Naive thymus-derived CD4-positive, alpha-beta T cell (primary cell): ENCODE results near the gene GID4. TPM values are rescaled to one million over a fixed set of nuclear protein-coding genes. Genes with fewer than 3 reads are reported as not detected.
A peak's percentile ranks its signal among the peaks of the same experiment; 100 is the strongest.

ENCODE experiments used
- ATAC-seq: fragments of 150-1000 bp; cut with Tn5 transposase; 2 replicates; pipeline ENCODE4 v1.10.0; 2021; ENCODE audit warnings: mild to moderate bottlenecking, moderate library complexity
- CTCF ChIA-PET: fragments of 350-600 bp; sonication (Branson Sonifier 250); formaldehyde crosslinking; loops from one replicate; lab custom pipeline; 2021; ENCODE audit warnings: antibody characterized with exemption; lab: Charles Lee
- POLR2A ChIA-PET: fragments of 350-600 bp; sonication (Branson Sonifier 250); formaldehyde crosslinking; loops from one replicate; lab custom pipeline; 2021; ENCODE audit warnings: antibody characterized with exemption, inconsistent platforms; lab: Charles Lee
- DNase-seq, 9 donors: peaks; one replicate each; pipeline versions ENCODE4 v3.0.0 to v3.0.0-alpha.2; 2020 to 2022; ENCODE audit warnings: mixed read lengths in 1 of 9
- H3K27ac ChIP-seq: one replicate; pipeline ENCODE4 v1.7.0; 2013; ENCODE audit warnings: mild to moderate bottlenecking, low read depth, low read length, moderate library complexity
- H3K27me3 ChIP-seq, 2 donors: one replicate each; pipeline ENCODE4 v1.7.0; 2013; ENCODE audit warnings: low read length in 2 of 2, mild to moderate bottlenecking in 2 of 2, moderate library complexity in 2 of 2; ENCODE audit not compliant: control insufficient read depth in 2 of 2, insufficient read depth in 2 of 2
- H3K36me3 ChIP-seq, 3 experiments: 1 replicate in 2 of 3; 2 replicates in 1 of 3; pipeline ENCODE4 v1.7.0; 2013; ENCODE audit warnings: low read length in 3 of 3, mild to moderate bottlenecking in 3 of 3, moderate library complexity in 1 of 3; ENCODE audit not compliant: insufficient read depth in 3 of 3, control insufficient read depth in 2 of 3
- H3K4me1 ChIP-seq, 2 donors: one replicate each; pipeline ENCODE4 v1.7.0; 2013; ENCODE audit warnings: low read length in 2 of 2, mild to moderate bottlenecking in 2 of 2, moderate library complexity in 1 of 2; ENCODE audit not compliant: control insufficient read depth in 2 of 2, insufficient read depth in 2 of 2
- H3K4me3 ChIP-seq: 2 replicates; pipeline ENCODE4 v1.7.0; 2013; ENCODE audit warnings: mild to moderate bottlenecking, low read length
- H3K9me3 ChIP-seq, 3 experiments: 1 replicate in 2 of 3; 2 replicates in 1 of 3; pipeline ENCODE4 v1.7.0; 2013; ENCODE audit warnings: low read length in 3 of 3; ENCODE audit not compliant: control insufficient read depth in 2 of 3
- H3K27ac Mint-ChIP-seq, 9 donors: one replicate each; pipeline ENCODE4 v1.8.0; 2020 to 2022; ENCODE audit warnings: mixed read lengths in 9 of 9, mild to moderate bottlenecking in 8 of 9, moderate library complexity in 5 of 9, inconsistent platforms in 2 of 9
- H3K27me3 Mint-ChIP-seq, 5 donors: one replicate each; pipeline ENCODE4 v1.8.0; 2021 to 2022; ENCODE audit warnings: mixed read lengths in 5 of 5, mild to moderate bottlenecking in 1 of 5
- H3K36me3 Mint-ChIP-seq, 5 donors: one replicate each; pipeline ENCODE4 v1.8.0; 2020 to 2022; ENCODE audit warnings: mixed read lengths in 5 of 5, mild to moderate bottlenecking in 3 of 5, inconsistent platforms in 1 of 5
- H3K4me1 Mint-ChIP-seq, 7 donors: one replicate each; pipeline ENCODE4 v1.8.0; 2020 to 2022; ENCODE audit warnings: mixed read lengths in 7 of 7, mild to moderate bottlenecking in 3 of 7, inconsistent platforms in 1 of 7
- H3K4me3 Mint-ChIP-seq, 10 donors: one replicate each; pipeline ENCODE4 v1.8.0; 2020 to 2022; ENCODE audit warnings: mild to moderate bottlenecking in 10 of 10, mixed read lengths in 10 of 10, moderate library complexity in 6 of 10, inconsistent platforms in 2 of 10
- H3K9me3 Mint-ChIP-seq, 11 donors: one replicate each; pipeline ENCODE4 v1.8.0; 2020 to 2022; ENCODE audit warnings: mixed read lengths in 11 of 11, mild to moderate bottlenecking in 4 of 11, inconsistent platforms in 1 of 11, moderate library complexity in 1 of 11
- intact Hi-C, 2 donors: fragments of 100-400 bp; cut with micrococcal nuclease; formaldehyde crosslinking; loops; one replicate each; pipeline ENCODE4 v1.15.1; 2023
- polyA plus RNA-seq, 2 donors: library from polyadenylated mRNA; unstranded; fragments of 300-500 nt; fragmentation: Illumina TruSeq; gene quantifications; one replicate each; pipeline ENCODE4 v1.2.3, GENCODE V29; 2021
- total RNA-seq, 6 experiments: library from RNA in 5 of 6; stranded (reverse) in 5 of 6; gene quantifications; 1 replicate in 5 of 6; 2 replicates in 1 of 6; pipeline ENCODE4 v1.2.3 and lab custom pipeline; 2021 to 2026

GID4 gene
- total and polyA plus RNA-seq, 7 experiments from 2014 or later, result 5.9 to 11.4 (median 7.0) TPM

DNA sequence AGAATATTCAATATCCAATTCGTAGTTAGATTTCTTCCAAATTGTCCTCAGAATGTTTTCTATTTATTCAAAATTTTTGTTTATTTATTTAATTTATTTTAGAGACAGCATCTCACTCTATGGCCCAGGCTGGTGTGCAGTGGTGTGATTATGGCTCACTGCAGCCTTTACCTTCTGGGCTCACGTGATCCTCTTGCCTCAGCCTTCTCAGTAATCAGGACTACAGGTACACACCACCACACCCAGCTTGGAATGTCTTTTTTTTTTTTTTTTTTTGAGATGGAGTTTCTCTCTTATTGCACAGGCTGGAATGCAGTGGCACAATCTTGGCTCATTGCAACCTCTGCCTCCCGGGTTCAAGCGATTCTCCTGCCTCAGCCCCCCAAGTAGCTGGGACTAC is 45.0 kb downstream of the GID4 start:
- ChIA-PET POLR2A (no interaction called here), CTCF (no interaction called here)
- H3K4me3 Mint-ChIP-seq, result no peak overlapping the region

DNA sequence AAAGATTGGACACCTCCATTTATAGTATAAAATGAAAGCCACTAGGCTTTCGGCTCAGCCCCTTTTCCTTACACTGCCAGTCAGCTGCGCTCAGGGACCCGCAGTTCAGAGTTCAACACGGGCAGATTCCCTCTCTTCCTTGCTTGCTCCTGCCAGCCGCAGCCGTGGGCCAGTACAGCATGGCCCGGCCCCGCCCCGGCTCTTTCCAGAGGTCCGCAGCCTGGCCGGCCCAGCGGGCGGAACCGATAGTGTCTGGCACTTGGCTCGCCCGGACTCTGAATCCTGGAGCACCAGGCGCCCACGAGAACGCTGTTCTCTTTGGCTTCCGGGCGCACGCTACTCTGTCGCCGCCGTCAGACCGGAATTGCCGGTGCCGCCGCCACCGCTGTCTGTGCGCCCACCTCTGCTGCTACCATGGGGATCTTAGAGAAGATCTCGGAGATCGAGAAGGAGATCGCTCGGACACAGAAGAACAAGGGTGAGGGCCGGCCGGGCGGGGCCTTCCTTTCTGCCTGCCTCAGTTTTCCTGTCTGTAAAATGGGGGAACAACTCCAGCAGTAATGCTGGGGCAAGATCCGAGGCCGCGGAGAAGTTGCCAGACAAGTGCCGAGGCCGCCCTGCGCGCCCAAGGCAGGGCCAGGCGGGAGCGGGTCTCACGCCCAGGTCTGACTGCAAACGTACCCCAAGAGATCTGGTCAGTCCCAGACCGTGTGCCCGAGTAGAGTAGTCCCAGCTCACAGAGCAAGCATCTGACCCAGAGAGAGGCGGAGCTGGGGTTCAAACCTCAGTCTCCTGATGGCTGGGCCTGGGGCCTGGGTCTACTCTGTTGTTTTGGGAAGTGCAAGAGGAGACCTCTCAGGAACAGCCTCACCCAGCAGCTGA is 48.6 kb downstream of the GID4 start, which contains the start of gene DRG2:
Gene DRG2 (plus strand): TSS at position 339 of the 882 bp plus-strand sequence. CDS start 76 bp downstream, at position 415.
- POLR2A ChIA-PET, result interaction anchor here (0.6 kb wide), 1 partner anchor 308 kb away, joined by 4 read pairs; no protein-coding TSS in a partner anchor
- no peaks in the 10 kb centered on the region for H3K27me3 ChIP-seq
- CTCF ChIA-PET, result interaction anchor here (0.6 to 0.7 kb wide), 2 partner anchors 227 to 1099 kb away, joined by 3 read pairs; partner anchors contain the start of genes SMCR8 and TOP3A
- peaks cover under 1 to 11% (median 4%) of the 10 kb centered on the region in 5 donors for H3K36me3 Mint-ChIP-seq
- no peaks in the 10 kb centered on the region for H3K9me3 ChIP-seq
- H3K4me1 ChIP-seq, result peaks cover 9 to 12% of the 10 kb centered on the region in 2 donors
- peak within 1 kb of the TSS; percentile 96 to 99 (median 98) for H3K27ac Mint-ChIP-seq
- intact Hi-C loops, result loop anchor here (1.0 to 5.0 kb wide), 9 partner anchors 49 to 497 kb away; partner anchors contain the start of genes ALKBH5 (in 2 of the 2), ATPAF2 (in 2 of the 2), DRC3 (in 2 of the 2) and GID4 (in 2 of the 2)
- H3K27me3 Mint-ChIP-seq, result no peaks in the 10 kb centered on the region
- H3K27ac ChIP-seq, result peak within 1 kb of the TSS; percentile 85
- H3K9me3 Mint-ChIP-seq, result no peaks in the 10 kb centered on the region
- H3K4me1 Mint-ChIP-seq, result peaks cover 19 to 35% (median 27%) of the 10 kb centered on the region in 7 donors
- no peaks in the 10 kb centered on the region for H3K36me3 ChIP-seq
- ATAC-seq (peak; percentile 98), DNase-seq (peak; percentile 79 to 94 (median 85))
- H3K4me3 Mint-ChIP-seq, result peak within 1 kb of the TSS; percentile 97 to 100 (median 98)
- peak within 1 kb of the TSS; percentile 84 for H3K4me3 ChIP-seq

More for the DNA sequence above, 45.0 kb downstream of the GID4 start:
- Histone ChIP-seq H3K27me3 (no peaks in the 10 kb centered on the region), H3K4me3 (no peak overlapping the region), H3K27ac (no peak overlapping the region), H3K4me1 (peaks cover 9 to 12% of the 10 kb centered on the region in 2 donors), H3K9me3 (no peaks in the 10 kb centered on the region), H3K36me3 (no peaks in the 10 kb centered on the region)
- intact Hi-C loops, result no loop called here
- Mint-ChIP-seq H3K27me3 (peaks cover 4 to 10% (median 5%) of the 10 kb centered on the region in 5 donors), H3K36me3 (peaks cover 0 to 6% (median 1%) of the 10 kb centered on the region in 5 donors), H3K27ac (no peak overlapping the region), H3K9me3 (no peaks in the 10 kb centered on the region), H3K4me1 (peaks cover 14 to 24% (median 19%) of the 10 kb centered on the region in 7 donors)
- DNase-seq, result no peak
- ATAC-seq, result no peak

DNA sequence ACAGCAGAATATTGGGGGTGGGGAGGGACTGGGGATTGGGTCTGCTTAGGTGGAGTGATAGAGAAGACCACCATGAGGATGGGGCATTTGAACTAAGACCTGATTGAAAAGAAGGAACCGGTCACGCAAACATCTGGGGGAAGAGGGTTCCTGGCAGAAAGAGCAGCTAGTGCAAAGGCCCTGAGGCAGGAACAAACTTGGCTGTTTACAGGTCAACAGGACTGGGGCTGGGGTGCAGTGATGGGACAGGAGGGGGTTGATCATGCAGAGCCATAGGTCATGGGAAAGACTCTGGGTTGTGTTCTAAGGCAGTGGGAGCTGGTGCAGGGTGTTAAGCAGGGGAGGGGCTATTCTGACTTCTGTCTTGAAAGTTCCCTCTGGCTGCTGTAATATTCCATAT is 50.4 kb downstream of the GID4 start:
- CTCF ChIA-PET, result no interaction called here
- POLR2A ChIA-PET, result interaction anchor here (1.5 kb wide), 1 partner anchor 95 kb away, joined by 3 read pairs; the partner anchor contains the start of gene ALKBH5
- no peak for ATAC-seq
- Histone ChIP-seq H3K36me3 (peaks cover 0 to 10% (median 0%) of the 10 kb centered on the region in 3 experiments), H3K27ac (no peak overlapping the region), H3K27me3 (no peaks in the 10 kb centered on the region), H3K4me3 (no peak overlapping the region), H3K4me1 (peaks cover 9 to 12% of the 10 kb centered on the region in 2 donors), H3K9me3 (no peaks in the 10 kb centered on the region)
- no peaks in the 10 kb centered on the region for H3K27me3 Mint-ChIP-seq
- DNase-seq, result no peak
- H3K9me3 Mint-ChIP-seq, result no peaks in the 10 kb centered on the region
- H3K27ac Mint-ChIP-seq, result peak overlapping the region; percentile 11 to 99 (median 96)
- peaks cover 19 to 45% (median 35%) of the 10 kb centered on the region in 7 donors for H3K4me1 Mint-ChIP-seq
- peaks cover 10 to 21% (median 16%) of the 10 kb centered on the region in 5 donors for H3K36me3 Mint-ChIP-seq
- intact Hi-C loops, result loop anchor here (5.0 kb wide), 3 partner anchors 117 to 297 kb away; partner anchors contain the start of genes DRC3 (in 2 of the 2), TOM1L2 (in 2 of the 2) and MIEF2 (in 1 of the 2)
- H3K4me3 Mint-ChIP-seq, result peak overlapping the region; percentile 7 to 100 (median 74)

DNA sequence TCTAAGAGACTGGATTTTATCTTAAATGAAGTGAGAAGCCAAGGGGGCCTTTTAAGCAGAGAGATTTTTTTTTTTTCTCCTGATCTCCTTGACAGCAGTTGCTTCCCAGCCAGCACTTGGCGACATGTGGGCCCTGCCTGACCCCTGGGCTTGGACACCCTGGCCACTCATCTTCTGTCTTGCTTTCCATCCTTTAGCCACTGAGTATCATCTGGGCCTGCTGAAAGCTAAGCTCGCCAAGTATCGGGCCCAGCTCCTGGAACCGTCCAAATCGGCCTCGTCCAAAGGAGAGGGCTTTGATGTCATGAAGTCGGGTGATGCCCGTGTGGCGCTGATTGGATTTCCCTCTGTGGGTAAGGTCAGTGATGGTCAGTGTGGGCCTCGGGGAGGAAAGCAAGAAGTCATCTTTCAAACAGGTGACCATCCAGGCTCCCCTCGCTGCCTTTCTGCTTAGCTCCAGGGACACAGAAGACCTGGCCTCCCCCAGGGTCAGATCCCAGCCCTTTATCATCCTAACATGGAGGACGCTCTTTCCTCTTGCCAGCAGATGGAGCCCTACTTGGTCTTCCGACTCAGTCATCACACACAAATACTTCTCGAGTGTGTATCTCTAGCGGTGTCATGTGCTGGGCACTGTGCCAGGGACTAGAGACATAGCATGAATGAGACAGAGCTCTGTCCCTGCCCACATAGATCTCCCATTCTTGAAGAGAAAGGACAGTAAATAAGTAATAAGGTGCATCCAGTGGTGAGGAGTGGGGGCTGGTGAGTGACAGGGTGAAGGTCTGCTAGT is 54.6 kb downstream of the GID4 start:
- peak; percentile 45 for ATAC-seq
- Histone ChIP-seq H3K36me3 (peaks cover 0 to 44% (median 14%) of the 10 kb centered on the region in 3 experiments), H3K27ac (no peak overlapping the region), H3K27me3 (no peaks in the 10 kb centered on the region), H3K4me1 (peaks cover 1% of the 10 kb centered on the region in 2 donors), H3K9me3 (no peaks in the 10 kb centered on the region), H3K4me3 (no peak overlapping the region)
- H3K4me1 Mint-ChIP-seq, result peaks cover 10 to 44% (median 28%) of the 10 kb centered on the region in 7 donors
- no peaks in the 10 kb centered on the region for H3K9me3 Mint-ChIP-seq
- no peaks in the 10 kb centered on the region for H3K27me3 Mint-ChIP-seq
- POLR2A ChIA-PET, result no interaction called here
- intact Hi-C loops, result no loop called here
- peaks cover 6 to 35% (median 22%) of the 10 kb centered on the region in 5 donors for H3K36me3 Mint-ChIP-seq
- DNase-seq, result peak in 1 of 9 donors; percentile 20
- H3K27ac Mint-ChIP-seq, result peak overlapping the region in 3 of 9 donors; percentile 3 to 82 (median 40)
- CTCF ChIA-PET, result no interaction called here
- peak overlapping the region in 1 of 10 donors; percentile 1 for H3K4me3 Mint-ChIP-seq

DNA sequence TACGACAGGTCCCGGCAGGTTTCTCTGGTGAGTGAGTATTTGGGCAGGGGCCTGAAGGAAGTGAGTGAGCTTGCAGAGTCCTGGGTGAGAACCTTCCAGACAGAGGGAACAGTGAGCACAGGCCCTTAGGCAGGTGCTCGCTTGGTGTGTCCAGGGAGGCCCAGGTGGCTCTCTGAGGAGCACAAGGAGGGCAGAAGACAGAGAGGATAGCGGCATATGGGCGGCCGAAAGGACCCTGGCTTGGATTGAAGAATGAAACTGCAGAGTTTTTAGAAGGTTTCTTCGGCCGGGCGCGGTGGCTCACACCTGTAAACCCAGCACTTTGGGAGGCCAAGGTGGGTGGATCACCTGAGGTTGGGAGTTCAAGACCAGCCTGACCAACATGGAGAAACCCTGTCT is 55.2 kb downstream of the GID4 start:
- Mint-ChIP-seq H3K9me3 (no peaks in the 10 kb centered on the region), H3K4me1 (peaks cover 8 to 39% (median 22%) of the 10 kb centered on the region in 7 donors), H3K27me3 (no peaks in the 10 kb centered on the region), H3K27ac (peak overlapping the region in 2 of 9 donors; percentile 40 to 82), H3K36me3 (peaks cover 6 to 39% (median 22%) of the 10 kb centered on the region in 5 donors), H3K4me3 (peak overlapping the region in 1 of 10 donors; percentile 1)
- intact Hi-C loops, result no loop called here
- POLR2A ChIA-PET, result no interaction called here
- ATAC-seq (no peak), DNase-seq (no peak)
- Histone ChIP-seq H3K9me3 (no peaks in the 10 kb centered on the region), H3K27ac (no peak overlapping the region), H3K4me3 (no peak overlapping the region), H3K4me1 (no peaks in the 10 kb centered on the region), H3K36me3 (peaks cover 0 to 50% (median 14%) of the 10 kb centered on the region in 3 experiments), H3K27me3 (no peaks in the 10 kb centered on the region)
- CTCF ChIA-PET, result no interaction called here

DNA sequence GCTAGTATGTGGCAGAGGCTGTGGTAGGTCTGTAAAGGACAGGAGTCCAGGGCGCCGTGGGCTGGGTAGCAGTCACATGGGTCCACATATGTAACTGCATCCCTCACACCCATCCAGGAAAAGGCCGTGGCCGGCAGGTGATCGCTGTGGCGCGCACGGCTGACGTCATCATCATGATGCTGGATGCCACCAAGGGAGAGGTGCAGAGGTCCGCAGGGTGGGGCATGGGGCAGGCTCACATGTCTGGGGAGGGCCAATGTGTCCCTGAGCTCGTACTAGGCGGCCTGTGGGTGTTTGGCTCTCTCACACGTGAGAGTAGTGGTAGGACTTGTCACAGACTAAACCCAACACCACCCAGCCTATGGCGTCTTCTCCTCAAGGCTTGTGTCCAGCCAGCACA is 60.3 kb downstream of the GID4 start:
- Mint-ChIP-seq H3K36me3 (peaks cover 0 to 19% (median 10%) of the 10 kb centered on the region in 5 donors), H3K27me3 (no peaks in the 10 kb centered on the region), H3K9me3 (no peaks in the 10 kb centered on the region), H3K4me3 (no peak overlapping the region), H3K27ac (peak overlapping the region in 1 of 9 donors; percentile 30), H3K4me1 (peaks cover 2 to 13% (median 9%) of the 10 kb centered on the region in 7 donors)
- intact Hi-C loops, result no loop called here
- Histone ChIP-seq H3K9me3 (no peaks in the 10 kb centered on the region), H3K36me3 (peaks cover 6 to 87% (median 14%) of the 10 kb centered on the region in 3 experiments), H3K27me3 (no peaks in the 10 kb centered on the region), H3K4me3 (no peak overlapping the region), H3K4me1 (no peaks in the 10 kb centered on the region), H3K27ac (no peak overlapping the region)
- CTCF ChIA-PET, result no interaction called here
- no peak for ATAC-seq
- no peak for DNase-seq
- POLR2A ChIA-PET, result interaction anchor here (0.6 kb wide), 1 partner anchor 1832 kb away, joined by 3 read pairs; no protein-coding TSS in a partner anchor
